AG04450 (cell line): Measurements from ENCODE around the gene HAUS1. TPM values are rescaled to one million over a fixed set of nuclear protein-coding genes. Genes with fewer than 3 reads are reported as not detected.

ENCODE experiments used
- CTCF ChIA-PET: fragments of 300-600, 350-600 bp; formaldehyde crosslinking; extraction: SDS; loops from one replicate; lab custom pipeline; 2022; ENCODE audit warnings: antibody characterized with exemption, inconsistent platforms; lab: Charles Lee
- POLR2A ChIA-PET: fragments of 350-600 bp; formaldehyde crosslinking; extraction: SDS; loops from one replicate; lab custom pipeline; 2021; ENCODE audit warnings: antibody characterized with exemption, inconsistent platforms; lab: Yijun Ruan, JAX
- DNase-seq: peaks from one replicate; pipeline ENCODE4 v3.0.0-alpha.2; 2011; ENCODE audit warnings: low read depth, low spot score
- H3K27ac ChIP-seq: one replicate; pipeline ENCODE4 v1.5.1; 2012; ENCODE audit warnings: low read depth, low read length, control low read depth
- H3K27me3 ChIP-seq: one replicate; pipeline ENCODE4 v1.6.0; 2012; ENCODE audit warnings: low read length; ENCODE audit not compliant: control insufficient read depth, insufficient read depth
- H3K4me3 ChIP-seq: 2 replicates; pipeline ENCODE4 v1.5.1; 2011; ENCODE audit warnings: mild to moderate bottlenecking, low read depth, low read length, control low read depth
- H3K9me3 ChIP-seq: 2 replicates; pipeline ENCODE4 v1.5.1; 2012; ENCODE audit warnings: low read length; ENCODE audit not compliant: control insufficient read depth, insufficient read depth
- CTCF ChIP-seq: IDR thresholded peaks from 2 replicates; pipeline ENCODE4 v1.5.1; 2011; ENCODE audit warnings: low read depth, low read length, control low read depth, inconsistent platforms
- polyA plus RNA-seq: library from polyadenylated mRNA; depleted of rRNA; stranded (reverse); fragments of >200 nt; gene quantifications from 2 replicates; pipeline ENCODE4 v1.2.3, GENCODE V29; 2011; rRNA removed
- small RNA-seq: library from RNA; depleted of rRNA; stranded (forward); fragments of <200 nt; gene quantifications from one replicate; pipeline ENCODE3, GENCODE V24; 2012; ENCODE audit warnings: low read depth; ENCODE audit not compliant: insufficient read length

HAUS1 gene
- polyA plus RNA-seq, 1 experiment: 39.8 TPM

- DNase-seq: no peak
- peak overlapping the region; percentile 72 for H3K4me3 ChIP-seq
- peak overlapping the region; percentile 31 for H3K27ac ChIP-seq
- ChIA-PET POLR2A (interaction anchor here (1.1 to 1.2 kb wide), 2 partner anchors 31 to 484 kb away, joined by 3 read pairs; no protein-coding TSS in a partner anchor), CTCF (interaction anchor here (0.9 to 5.4 kb wide), 14 partner anchors 9 to 653 kb away, joined by 3 to 145 read pairs (median 16); partner anchors contain the start of gene LOXHD1)
- TF ChIP-seq CTCF: peak; percentile 27; the same call in 1 of the 2 replicates
- no peaks in the 10 kb centered on the region for H3K27me3 ChIP-seq
- H3K9me3 ChIP-seq: peaks cover 7% of the 10 kb centered on the region; the same call in 1 of the 2 replicates
Measured at GRCh38 chr18:46174342-46175041, 70.3 kb downstream of the HAUS1 start.

DNA sequence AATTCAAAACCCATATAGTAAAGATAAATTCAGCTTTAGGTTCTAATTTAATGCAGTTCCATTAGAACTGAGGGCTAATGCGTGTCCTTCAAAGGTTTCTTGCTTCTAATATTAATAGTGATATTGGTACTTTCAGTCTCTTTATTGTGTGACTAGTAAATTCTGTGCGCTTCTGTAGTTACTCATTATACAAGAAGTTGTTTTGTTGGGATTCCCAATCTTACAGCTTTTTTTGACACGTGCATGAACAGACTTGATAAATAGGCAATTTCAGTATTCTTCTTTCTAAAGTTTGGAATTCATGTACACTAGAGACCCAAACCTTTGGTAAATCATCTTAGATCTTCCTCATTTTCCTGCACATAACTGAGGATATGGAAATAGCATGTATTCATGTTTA is 71.8 kb downstream of the HAUS1 start:
- ChIA-PET POLR2A (interaction anchor here (0.6 to 0.9 kb wide), 2 partner anchors 24 to 74 kb away, joined by 5 read pairs; no protein-coding TSS in a partner anchor), CTCF (interaction anchor here (0.6 to 5.4 kb wide), 6 partner anchors 8 to 555 kb away, joined by 3 to 145 read pairs (median 11); no protein-coding TSS in a partner anchor)
- no peak overlapping the region for H3K4me3 ChIP-seq

More for the DNA sequence above, 71.8 kb downstream of the HAUS1 start:
- Histone ChIP-seq H3K9me3 (peaks cover 7% of the 10 kb centered on the region; the same call in 1 of the 2 replicates), H3K27ac (no peak overlapping the region), H3K27me3 (no peaks in the 10 kb centered on the region)
- no peak for TF ChIP-seq CTCF
- DNase-seq: no peak

Small RNA genes lying within 50 kb of the gene (small RNA-seq; reads per million reads assigned to genes)
- gene RNU6-1278P: not detected
- not detected for gene RNY4P37

Other genes with a start within 250 kb of the HAUS1 start
- 49.5 and 51.5 TPM in 2 replicates for gene EPG5, start 137.1 kb upstream of the HAUS1 start, polyA plus RNA-seq
- gene PSTPIP2, start 32.1 kb upstream of the HAUS1 start, polyA plus RNA-seq: 11.0 and 12.6 TPM in 2 replicates
- 805 and 937 TPM in 2 replicates for gene ATP5F1A, start 6.1 kb upstream of the HAUS1 start, polyA plus RNA-seq